HG03139 (cell line): Measurements from ENCODE around the gene SCIN.

Source experiments
- ATAC-seq: cut with Tn5 transposase; IDR thresholded peaks from one replicate; pipeline ENCODE4 v1.9.1; 2021; ENCODE audit not compliant: unreplicated experiment

The SCIN gene

GRCh38 chr7:12565873-12566272 is 4.6 kb upstream of the SCIN start:
- ATAC-seq, result no peak

DNA sequence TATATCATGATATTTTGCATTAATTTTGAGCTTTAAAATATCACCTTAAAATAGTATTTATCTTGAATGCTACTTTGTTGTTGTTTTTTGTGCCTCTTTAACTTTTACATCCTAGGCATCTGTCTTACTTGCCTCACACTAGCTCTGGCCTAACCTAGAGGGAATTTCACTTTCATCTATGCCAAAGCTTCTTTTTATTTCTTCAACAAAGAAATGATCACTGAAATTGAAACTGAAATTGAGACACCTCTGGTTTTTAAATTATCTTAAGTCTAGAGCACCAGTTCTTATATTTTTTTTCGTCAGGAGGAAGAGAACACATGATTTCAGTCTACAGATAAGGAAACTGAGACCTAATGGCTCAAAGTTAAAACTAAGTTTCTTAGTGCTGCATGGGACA is 3.5 kb upstream of the SCIN start:
- ATAC-seq, result peak; percentile 66

- no peak for ATAC-seq
Observed at GRCh38 chr7:12569673-12570072, 847 bp upstream of the SCIN start.

DNA sequence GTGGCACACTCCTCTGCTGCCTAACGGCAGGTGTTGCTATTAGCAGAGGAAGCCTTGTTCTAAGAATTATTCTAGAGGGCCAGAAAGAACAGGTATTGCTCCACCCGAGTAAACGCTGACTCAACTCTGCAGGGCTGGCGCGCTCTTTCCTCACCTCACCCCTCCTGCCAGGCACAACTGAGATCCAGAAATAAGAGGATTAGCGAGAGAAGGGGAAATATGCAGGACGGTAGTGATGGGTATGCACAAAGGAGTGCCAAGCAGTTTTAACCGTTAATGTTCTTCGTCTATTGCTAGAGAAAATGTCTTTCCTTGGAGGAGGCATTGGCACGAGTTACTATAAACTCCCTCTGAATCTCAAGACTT is 369 bp upstream of the SCIN start:
- no peak for ATAC-seq

- ATAC-seq, result no peak
Observed at GRCh38 chr7:12571691-12572090, 1.2 kb downstream of the SCIN start.

DNA sequence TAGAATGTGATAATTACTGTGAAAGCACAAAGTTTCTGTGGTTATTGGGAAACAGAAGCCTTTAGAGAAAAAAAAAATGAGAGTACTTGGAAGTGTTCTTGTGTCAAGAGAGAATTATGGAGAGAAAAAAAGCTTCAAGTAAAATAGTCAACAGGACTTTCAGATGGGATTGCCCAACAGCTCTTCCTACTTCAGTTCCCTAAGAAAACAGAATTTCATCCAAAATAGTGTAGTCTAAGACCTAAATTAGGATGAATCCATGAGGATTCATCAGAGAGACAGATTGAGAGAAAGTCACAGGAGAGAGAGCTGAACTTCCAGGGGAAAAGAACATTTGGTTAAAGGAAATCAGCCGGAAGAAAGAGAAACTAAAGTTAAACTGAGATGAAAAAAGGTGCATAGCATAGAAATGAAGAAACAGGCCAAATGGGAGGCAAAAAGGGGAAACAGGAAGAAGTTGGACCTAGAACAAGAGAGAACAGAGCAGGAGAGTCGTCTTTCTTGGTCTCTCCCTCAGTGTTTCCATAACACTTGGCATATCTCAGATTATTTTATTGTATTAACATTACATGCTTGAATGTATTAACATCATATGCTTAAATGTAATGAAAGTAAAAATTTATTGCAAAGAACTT is 2.5 kb downstream of the SCIN start:
- ATAC-seq, result no peak

DNA sequence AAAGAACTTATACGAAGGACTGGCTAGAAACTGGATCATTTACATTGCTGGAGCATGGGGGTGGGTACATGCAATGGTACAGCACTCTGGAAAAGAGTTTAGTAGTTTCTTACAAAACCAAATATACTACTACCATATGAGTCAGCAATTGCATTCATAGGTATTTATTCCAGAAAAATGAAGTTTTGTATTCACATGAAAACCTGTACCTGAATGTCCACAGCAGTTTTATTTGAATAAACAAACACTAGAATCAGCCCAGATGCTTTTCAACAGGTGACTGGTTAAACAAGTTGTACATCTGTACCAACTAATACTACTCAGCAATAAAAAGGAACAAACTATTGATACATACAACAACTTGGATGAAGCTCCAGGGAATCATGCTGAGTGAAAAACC is 3.4 kb downstream of the SCIN start:
- ATAC-seq, result no peak

DNA sequence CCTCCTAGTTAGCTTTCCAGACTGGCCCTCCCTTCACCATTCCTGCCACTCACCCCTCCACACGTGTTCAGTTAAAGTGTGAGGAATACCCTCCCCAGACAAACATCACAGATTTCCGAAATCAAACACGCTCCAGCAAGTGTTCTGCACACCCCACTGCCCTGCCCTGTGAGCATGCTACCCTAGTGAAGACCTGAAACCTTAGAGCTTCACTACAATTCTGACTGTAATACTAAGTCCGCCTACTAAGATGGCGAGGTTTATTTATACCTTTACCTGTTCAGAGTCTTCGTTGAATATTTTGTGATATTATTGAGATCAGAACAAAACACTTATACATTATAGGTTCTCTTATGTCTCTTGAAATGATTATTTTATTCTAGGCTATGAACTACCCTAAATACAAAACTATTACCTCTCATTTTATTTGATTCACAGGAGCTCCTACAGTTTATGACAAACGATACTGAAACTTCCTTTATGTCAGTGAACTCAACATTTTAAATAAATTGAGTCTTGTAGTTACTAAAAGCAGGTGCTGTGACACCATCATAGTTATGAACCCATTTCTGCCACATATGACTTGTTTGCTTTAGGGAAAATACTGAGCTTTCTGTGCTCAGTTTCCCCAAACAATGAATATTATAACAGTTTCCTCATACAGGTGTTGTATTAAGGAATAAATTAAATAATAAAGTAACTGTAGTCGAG is 8.6 kb downstream of the SCIN start:
- ATAC-seq, result no peak

DNA sequence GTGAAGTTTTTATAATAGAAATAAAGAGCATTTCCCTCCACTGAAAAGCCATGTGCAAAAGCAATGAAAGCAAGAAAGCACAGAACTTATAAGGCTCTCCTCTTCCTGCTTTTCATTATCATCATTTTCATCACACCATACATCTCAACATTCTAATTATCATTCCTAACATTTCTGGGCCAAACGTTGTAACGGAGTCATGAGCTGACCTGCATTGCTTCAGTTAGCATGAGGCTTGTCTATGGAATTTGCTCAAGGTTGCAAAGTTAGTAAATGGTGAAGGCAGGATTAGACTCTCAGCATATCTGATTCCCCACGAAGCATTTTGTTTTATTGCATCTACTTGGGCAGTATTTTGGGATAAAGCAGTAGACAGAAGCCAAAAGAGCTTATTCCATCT is 11.4 kb downstream of the SCIN start:
- no peak for ATAC-seq

GRCh38 chr7:12582362-12582761 is 11.8 kb downstream of the SCIN start:
- ATAC-seq, result no peak

DNA sequence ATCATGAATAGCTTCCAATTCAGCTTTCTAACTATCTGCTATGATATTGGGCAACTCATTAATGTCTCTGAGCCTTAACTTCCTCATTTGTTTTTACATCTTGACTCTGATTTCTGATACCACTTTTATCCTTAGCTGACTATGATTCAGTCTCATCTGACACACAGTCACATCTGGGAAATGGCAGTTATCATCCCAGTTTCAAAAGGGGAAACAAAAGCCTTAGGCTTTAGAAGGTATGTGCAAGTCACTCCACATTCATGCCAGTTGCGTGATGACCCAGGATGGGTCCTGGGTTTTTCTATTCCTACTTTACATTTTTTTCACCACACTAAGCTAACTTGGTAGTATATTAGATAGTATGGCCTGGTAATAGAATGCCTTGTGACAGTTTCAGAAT is 12.7 kb downstream of the SCIN start:
- ATAC-seq, result no peak

- ATAC-seq, result no peak
Observed at GRCh38 chr7:12583922-12584321, 13.4 kb downstream of the SCIN start.

GRCh38 chr7:12584930-12585329 is 14.4 kb downstream of the SCIN start:
- peak; percentile 99 for ATAC-seq

GRCh38 chr7:12586271-12586670 is 15.8 kb downstream of the SCIN start:
- ATAC-seq, result no peak

GRCh38 chr7:12588259-12588904 is 17.9 kb downstream of the SCIN start:
- ATAC-seq, result no peak

DNA sequence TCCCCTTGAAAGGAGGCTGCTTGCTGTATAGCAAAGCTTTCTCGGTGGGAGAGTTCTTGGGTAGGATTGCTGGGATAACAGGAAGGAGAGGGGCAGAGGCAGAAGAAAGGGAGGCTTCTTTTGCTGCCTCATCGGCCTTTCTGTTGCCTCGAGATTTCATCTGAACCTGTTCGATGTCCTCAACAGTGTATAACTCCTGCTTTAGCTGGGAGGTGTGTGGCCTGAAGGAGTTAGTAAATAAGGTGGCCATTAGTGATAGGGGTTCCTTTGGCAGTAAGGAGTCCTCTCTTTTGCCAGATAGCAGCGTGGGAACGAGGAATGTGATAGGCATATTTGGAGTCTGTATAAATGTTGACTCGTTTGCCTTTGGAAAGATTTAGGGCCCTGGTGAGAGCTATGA is 20.0 kb downstream of the SCIN start:
- ATAC-seq, result no peak

GRCh38 chr7:12594122-12594897 is 23.8 kb downstream of the SCIN start:
- no peak for ATAC-seq

DNA sequence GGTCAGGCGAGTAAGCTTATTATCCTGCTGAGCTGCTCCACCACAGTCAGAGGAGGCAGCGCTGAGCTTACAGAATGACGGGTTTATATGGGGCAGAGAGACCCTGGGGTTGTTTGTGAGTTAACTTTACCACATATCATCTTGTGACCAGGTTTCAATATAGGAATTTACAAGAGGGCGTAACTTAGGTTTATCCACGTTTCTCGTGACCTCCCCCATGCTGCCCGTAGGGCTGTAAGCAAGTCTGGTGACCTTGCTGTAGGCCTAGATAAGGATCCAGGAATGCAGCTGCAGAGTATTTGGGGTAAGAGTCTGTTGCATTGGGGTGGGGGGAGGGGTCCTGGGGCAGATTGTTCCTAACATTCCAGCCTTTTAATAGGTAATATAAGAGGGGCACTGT is 24.6 kb downstream of the SCIN start:
- ATAC-seq, result no peak

DNA sequence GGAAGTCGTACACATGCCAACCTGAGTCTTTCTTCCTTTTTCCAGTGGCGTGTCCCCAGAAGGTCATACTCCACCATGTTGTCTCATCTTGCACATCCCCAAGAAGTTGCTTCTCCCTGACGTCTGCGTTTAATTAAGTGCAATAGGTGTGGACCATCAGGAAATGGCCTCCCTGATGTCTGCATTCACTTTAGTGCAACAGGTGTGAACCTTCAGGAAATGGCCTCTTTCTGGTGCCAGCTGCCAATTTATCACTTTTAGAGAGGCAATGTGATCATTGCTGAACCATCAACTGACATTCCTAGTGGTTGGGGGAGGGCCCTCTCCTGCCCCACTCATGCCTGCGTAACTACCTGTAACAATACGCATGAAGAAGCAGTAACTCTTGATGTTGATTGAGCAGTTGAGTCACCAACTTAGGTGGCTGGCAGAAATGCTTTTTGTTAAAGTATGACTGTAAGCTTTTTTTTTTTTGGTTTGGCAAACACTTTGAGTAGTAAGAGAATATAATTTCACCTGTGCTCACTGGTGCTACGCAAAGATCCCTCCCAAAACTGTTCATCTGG is 25.8 kb downstream of the SCIN start:
- no peak for ATAC-seq

GRCh38 chr7:12601302-12601869 is 30.9 kb downstream of the SCIN start:
- peak; percentile 79 for ATAC-seq

- ATAC-seq, result no peak
Observed at GRCh38 chr7:12607134-12607533, 36.6 kb downstream of the SCIN start.
